Erythroblast (primary cell): Measurements from ENCODE around the gene REPS2.

Source experiments
- GATA1 ChIP-seq: IDR thresholded peaks from 2 replicates; pipeline ENCODE4 v1.6.1; 2011; ENCODE audit warnings: low read depth, mild to moderate bottlenecking, control low read depth, low read length, moderate library complexity
- POLR2A ChIP-seq: IDR thresholded peaks from 2 replicates; pipeline ENCODE4 v1.6.1; 2011; ENCODE audit warnings: mild to moderate bottlenecking, low read length

GRCh38 chrX:17005712-17006368 is 59.4 kb downstream of the REPS2 start:
- TF ChIP-seq POLR2A (no peak), GATA1 (no peak)
